Neuronal stem cell (in vitro differentiated cells): Measurements from ENCODE around the gene ATAD5.

Source experiments
- DNase-seq: peaks from one replicate; pipeline ENCODE4 v3.0.0-alpha.2; 2013; ENCODE audit warnings: low spot score
- H2AFZ ChIP-seq: one replicate; pipeline ENCODE4 v1.6.1; 2013; ENCODE audit warnings: mild to moderate bottlenecking, low read length, inconsistent platforms
- H2AK5ac ChIP-seq: 2 replicates; pipeline ENCODE4 v1.6.1; 2013; ENCODE audit warnings: low read depth, mild to moderate bottlenecking, inconsistent platforms, low read length, moderate library complexity, mixed read lengths
- H2BK120ac ChIP-seq: 2 replicates; pipeline ENCODE4 v1.6.1; 2013; ENCODE audit warnings: low read depth, mild to moderate bottlenecking, inconsistent platforms, low read length, moderate library complexity, mixed read lengths
- H2BK12ac ChIP-seq: one replicate; pipeline ENCODE4 v1.6.1; 2013; ENCODE audit warnings: low read length, inconsistent platforms
- H2BK15ac ChIP-seq: 2 replicates; pipeline ENCODE4 v1.6.1; 2013; ENCODE audit warnings: mild to moderate bottlenecking, low read length, inconsistent platforms, mixed read lengths
- H2BK5ac ChIP-seq: one replicate; pipeline ENCODE4 v1.6.1; 2013; ENCODE audit warnings: inconsistent platforms, mild to moderate bottlenecking, low read length, moderate library complexity
- H3K14ac ChIP-seq: one replicate; pipeline ENCODE4 v1.6.1; 2013; ENCODE audit warnings: low read length, inconsistent platforms
- H3K18ac ChIP-seq: 2 replicates; pipeline ENCODE4 v1.6.1; 2013; ENCODE audit warnings: low read length, inconsistent platforms
- H3K23ac ChIP-seq: 2 replicates; pipeline ENCODE4 v1.6.1; 2013; ENCODE audit warnings: low read depth, mild to moderate bottlenecking, mixed read lengths, low read length, inconsistent platforms; ENCODE audit not compliant: poor library complexity
- H3K27ac ChIP-seq: replicated peaks from 3 replicates; pipeline ENCODE4 v1.5.1; 2013; ENCODE audit warnings: low read length, inconsistent platforms
- H3K27me3 ChIP-seq, 3 experiments: 2 replicates each; pipeline ENCODE4 v1.6.1; 2013; ENCODE audit warnings: low read length in 3 of 3, mild to moderate bottlenecking in 2 of 3, inconsistent platforms in 1 of 3, low read depth in 1 of 3, mixed read lengths in 1 of 3, moderate library complexity in 1 of 3; ENCODE audit not compliant: control insufficient read depth in 3 of 3, insufficient read depth in 3 of 3
- H3K36me3 ChIP-seq, 2 donors: replicated peaks in 1 of 2; 2 replicates each; pipeline ENCODE4 v1.6.1; 2013; ENCODE audit warnings: low read length in 2 of 2; ENCODE audit not compliant: control insufficient read depth in 2 of 2, insufficient read depth in 2 of 2
- H3K4ac ChIP-seq: 2 replicates; pipeline ENCODE4 v1.6.1; 2013; ENCODE audit warnings: inconsistent platforms, mild to moderate bottlenecking, low read length, moderate library complexity
- H3K4me1 ChIP-seq, 2 donors: 1 replicate in 1 of 2; 2 replicates in 1 of 2; pipeline ENCODE4 v1.6.1; 2013; ENCODE audit warnings: low read length in 2 of 2, low read depth in 1 of 2; ENCODE audit not compliant: control insufficient read depth in 2 of 2, insufficient read depth in 1 of 2
- H3K4me2 ChIP-seq: one replicate; pipeline ENCODE4 v1.6.1; 2013; ENCODE audit warnings: mild to moderate bottlenecking, low read length, inconsistent platforms; ENCODE audit not compliant: insufficient read depth, poor library complexity, severe bottlenecking
- H3K4me3 ChIP-seq, 2 donors: 2 replicates each; pipeline ENCODE4 v1.5.1; 2013; ENCODE audit warnings: low read length in 2 of 2, mild to moderate bottlenecking in 2 of 2, inconsistent platforms in 1 of 2, moderate library complexity in 1 of 2
- H3K79me1 ChIP-seq: one replicate; pipeline ENCODE4 v1.6.1; 2013; ENCODE audit warnings: low read depth, mild to moderate bottlenecking, inconsistent platforms, low read length, moderate library complexity
- H3K9ac ChIP-seq: one replicate; pipeline ENCODE4 v1.6.1; 2013; ENCODE audit warnings: mild to moderate bottlenecking, low read depth, low read length, inconsistent platforms; ENCODE audit not compliant: poor library complexity
- H3K9me3 ChIP-seq, 2 donors: replicated peaks in 1 of 2; 2 replicates each; pipeline versions ENCODE3 to v1.6.1; 2013; ENCODE audit warnings: low read length in 2 of 2, mild to moderate bottlenecking in 2 of 2, inconsistent platforms in 1 of 2, low read depth in 1 of 2, mixed read lengths in 1 of 2, moderate library complexity in 1 of 2; ENCODE audit not compliant: control insufficient read depth in 2 of 2, insufficient read depth in 1 of 2
- H4K8ac ChIP-seq: one replicate; pipeline ENCODE4 v1.6.1; 2013; ENCODE audit warnings: low read depth, mild to moderate bottlenecking, inconsistent platforms, low read length, moderate library complexity
- H4K91ac ChIP-seq: one replicate; pipeline ENCODE4 v1.6.1; 2013; ENCODE audit warnings: low read length, low read depth, mild to moderate bottlenecking, inconsistent platforms; ENCODE audit not compliant: poor library complexity
- WGBS, 2 donors: extraction: QIAGEN DNeasy Blood & Tissue Kit; methylation state at CpG; one replicate each; pipeline ENCODE4 v1.1.7; 2013; ENCODE audit warnings: missing lambda C conversion rate in 2 of 2, mixed read lengths in 1 of 2; ENCODE audit not compliant: insufficient read length in 2 of 2, insufficient replicate concordance in 1 of 2; ENCODE audit errors: extremely low coverage in 2 of 2; 5-methylcytosine and 5-hydroxymethylcytosine counted together

ATAD5 gene

GRCh38 chr17:30933966-30934365, 102.2 kb downstream of the ATAD5 start:
- no peak overlapping the region for H3K27ac ChIP-seq
- H2AFZ ChIP-seq = no peak overlapping the region
- H3K14ac ChIP-seq = no peak overlapping the region
- H3K36me3 ChIP-seq = no peaks in the 10 kb centered on the region
- H3K9ac ChIP-seq = no peak overlapping the region
- no CpG with 5 or more reads among the region's 5 CpGs for WGBS, 2 donors
- H3K9me3 ChIP-seq = no peaks in the 10 kb centered on the region
- H4K8ac ChIP-seq = no peak overlapping the region
- no peak for DNase-seq
- peaks cover 0 to 3% of the 10 kb centered on the region in 2 donors for H3K4me1 ChIP-seq
- peaks cover 0 to 31% (median 0%) of the 10 kb centered on the region in 3 experiments for H3K27me3 ChIP-seq
- H3K4me2 ChIP-seq = no peak overlapping the region
- H3K4me3 ChIP-seq = no peak overlapping the region
- H2BK15ac ChIP-seq = no peak overlapping the region
- H3K18ac ChIP-seq = no peak overlapping the region
- no peak overlapping the region for H4K91ac ChIP-seq
- no peak overlapping the region for H2AK5ac ChIP-seq
- H3K79me1 ChIP-seq = no peaks in the 10 kb centered on the region
- no peak overlapping the region for H3K4ac ChIP-seq
- no peak overlapping the region for H2BK120ac ChIP-seq
- H2BK12ac ChIP-seq = no peak overlapping the region
- H2BK5ac ChIP-seq = no peak overlapping the region
- H3K23ac ChIP-seq = no peak overlapping the region

- Histone ChIP-seq H3K36me3 (no peaks in the 10 kb centered on the region), H3K4me2 (no peak overlapping the region), H3K4me1 (peaks cover 0 to 2% of the 10 kb centered on the region in 2 donors), H2BK12ac (no peak overlapping the region), H4K8ac (no peak overlapping the region), H3K27ac (no peak overlapping the region), H3K4me3 (no peak overlapping the region), H3K4ac (no peak overlapping the region), H4K91ac (no peak overlapping the region), H2BK5ac (no peak overlapping the region), H3K79me1 (no peaks in the 10 kb centered on the region), H3K9ac (no peak overlapping the region), H3K14ac (no peak overlapping the region), H2BK15ac (no peak overlapping the region), H2BK120ac (no peak overlapping the region), H2AFZ (no peak overlapping the region), H3K18ac (no peak overlapping the region), H3K23ac (no peak overlapping the region), H3K9me3 (no peaks in the 10 kb centered on the region), H3K27me3 (peaks cover 0 to 17% (median 0%) of the 10 kb centered on the region in 3 experiments), H2AK5ac (no peak overlapping the region)
- no CpG with 5 or more reads among the region's 13 CpGs for WGBS, 2 donors
- DNase-seq = no peak
Observed at GRCh38 chr17:30939051-30939689, 107.4 kb downstream of the ATAD5 start.

- H3K9me3 ChIP-seq = no peaks in the 10 kb centered on the region
- no peak overlapping the region for H3K27ac ChIP-seq
- no peak for DNase-seq
- peaks cover 0 to 3% (median 2%) of the 10 kb centered on the region in 3 experiments for H3K27me3 ChIP-seq
- H3K14ac ChIP-seq = no peak overlapping the region
- H3K23ac ChIP-seq = no peak overlapping the region
- H2BK5ac ChIP-seq = no peak overlapping the region
- H2AFZ ChIP-seq = no peak overlapping the region
- no peaks in the 10 kb centered on the region for H3K36me3 ChIP-seq
- no peak overlapping the region for H2BK120ac ChIP-seq
- no peak overlapping the region for H3K4ac ChIP-seq
- no peak overlapping the region for H2BK12ac ChIP-seq
- no peak overlapping the region for H3K4me3 ChIP-seq
- no peak overlapping the region for H2BK15ac ChIP-seq
- no peak overlapping the region for H4K91ac ChIP-seq
- peaks cover 0 to 2% of the 10 kb centered on the region in 2 donors for H3K4me1 ChIP-seq
- WGBS, 2 donors = no CpG with 5 or more reads among the region's 4 CpGs
- no peaks in the 10 kb centered on the region for H3K79me1 ChIP-seq
- H3K9ac ChIP-seq = no peak overlapping the region
- no peak overlapping the region for H3K4me2 ChIP-seq
- no peak overlapping the region for H2AK5ac ChIP-seq
- H4K8ac ChIP-seq = no peak overlapping the region
- no peak overlapping the region for H3K18ac ChIP-seq
Observed at GRCh38 chr17:30942308-30943079, 110.7 kb downstream of the ATAD5 start.
